ENCODE measurements around the gene NETO2. TPM values are rescaled to one million over a fixed set of nuclear protein-coding genes. Genes with fewer than 3 reads are reported as not detected.

NETO2 gene
- total and polyA plus RNA-seq, 2 of the 13 experiments (the other 11 are each of a cell fraction or from before 2014, with no cell fraction given) = 8.2 to 13.5 TPM

DNA sequence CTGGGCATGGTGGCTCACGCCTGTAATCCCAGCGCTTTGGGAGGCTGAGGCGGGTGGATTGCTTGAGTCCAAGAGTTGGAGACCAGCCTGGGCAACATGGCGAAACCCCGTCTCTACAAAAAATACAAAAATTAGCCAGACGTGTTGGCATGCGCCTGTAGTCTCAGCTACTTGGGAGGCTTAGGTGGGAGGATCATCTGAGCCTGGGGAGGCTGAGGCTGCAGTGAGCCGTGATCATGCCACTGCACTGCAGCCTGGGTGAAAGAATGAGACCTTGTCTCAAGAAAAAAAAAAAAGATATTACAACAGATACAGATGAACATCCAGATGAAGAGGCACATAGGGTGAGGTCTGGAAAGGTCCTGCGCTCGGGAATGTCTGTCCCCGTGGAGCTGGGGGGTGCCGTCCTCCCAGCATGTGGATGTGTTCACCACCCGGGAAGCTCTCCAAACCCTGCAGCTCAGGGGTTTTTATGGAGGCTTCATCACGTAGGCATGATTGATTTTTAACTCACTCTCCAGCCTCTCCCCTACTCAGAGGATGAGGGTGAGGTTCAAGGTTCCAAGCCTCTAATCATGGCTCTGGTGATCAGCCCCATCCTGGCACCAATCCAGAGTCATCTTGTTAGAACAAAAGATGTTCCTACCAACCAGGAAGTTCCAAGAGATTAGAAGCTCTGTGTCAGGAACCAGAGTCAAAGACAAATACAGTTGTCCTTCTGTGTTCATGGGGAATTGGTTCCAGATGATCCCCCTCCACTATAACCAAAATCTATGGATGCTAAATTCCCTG, 85.3 kb downstream of the NETO2 start (continued):
- 0 out of 2 replicates have a peak, but pooled peaks have one; percentile 19 for TF ChIP-seq ZBTB7B (CRISPR knock-in tag; IDR thresholded peaks at IDR 0.05)
- TF ChIP-seq, protein P1, sequence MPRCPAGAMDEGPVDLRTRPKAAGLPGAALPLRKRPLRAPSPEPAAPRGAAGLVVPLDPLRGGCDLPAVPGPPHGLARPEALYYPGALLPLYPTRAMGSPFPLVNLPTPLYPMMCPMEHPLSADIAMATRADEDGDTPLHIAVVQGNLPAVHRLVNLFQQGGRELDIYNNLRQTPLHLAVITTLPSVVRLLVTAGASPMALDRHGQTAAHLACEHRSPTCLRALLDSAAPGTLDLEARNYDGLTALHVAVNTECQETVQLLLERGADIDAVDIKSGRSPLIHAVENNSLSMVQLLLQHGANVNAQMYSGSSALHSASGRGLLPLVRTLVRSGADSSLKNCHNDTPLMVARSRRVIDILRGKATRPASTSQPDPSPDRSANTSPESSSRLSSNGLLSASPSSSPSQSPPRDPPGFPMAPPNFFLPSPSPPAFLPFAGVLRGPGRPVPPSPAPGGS (CRISPR knock-in tag; IDR thresholded peaks at IDR 0.05) = no peak
- no peak for TF ChIP-seq ZNF883 (CRISPR knock-in tag; IDR thresholded peaks at IDR 0.05; ENCODE audit: not compliant biosample characterization)
- TF ChIP-seq ZNF335 (CRISPR knock-in tag; IDR thresholded peaks at IDR 0.05) = no peak; the same call in none of the 2 replicates
- TF ChIP-seq NFE2 (CRISPR knock-in tag; IDR thresholded peaks at IDR 0.05) = no peak
- no peak for TF ChIP-seq PHF8 (CRISPR knock-in tag; IDR thresholded peaks at IDR 0.05)
- TF ChIP-seq BRF2 (CRISPR knock-in tag; IDR thresholded peaks at IDR 0.05) = no peak
- TF ChIP-seq AFF4 (CRISPR knock-in tag; IDR thresholded peaks at IDR 0.05) = no peak
- no peak for TF ChIP-seq RARG (CRISPR knock-in tag; IDR thresholded peaks at IDR 0.05; ENCODE audit: low read depth)
- TF ChIP-seq, protein P2, sequence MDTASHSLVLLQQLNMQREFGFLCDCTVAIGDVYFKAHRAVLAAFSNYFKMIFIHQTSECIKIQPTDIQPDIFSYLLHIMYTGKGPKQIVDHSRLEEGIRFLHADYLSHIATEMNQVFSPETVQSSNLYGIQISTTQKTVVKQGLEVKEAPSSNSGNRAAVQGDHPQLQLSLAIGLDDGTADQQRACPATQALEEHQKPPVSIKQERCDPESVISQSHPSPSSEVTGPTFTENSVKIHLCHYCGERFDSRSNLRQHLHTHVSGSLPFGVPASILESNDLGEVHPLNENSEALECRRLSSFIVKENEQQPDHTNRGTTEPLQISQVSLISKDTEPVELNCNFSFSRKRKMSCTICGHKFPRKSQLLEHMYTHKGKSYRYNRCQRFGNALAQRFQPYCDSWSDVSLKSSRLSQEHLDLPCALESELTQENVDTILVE (CRISPR knock-in tag; IDR thresholded peaks at IDR 0.05) = peak; percentile 37; the same call in 1 of the 2 replicates
- no peak for TF ChIP-seq NPAS2 (CRISPR knock-in tag; IDR thresholded peaks at IDR 0.05; ENCODE audit: borderline replicate concordance)
- TF ChIP-seq CREB1 (IDR thresholded peaks at IDR 0.05) = no peak
- TF ChIP-seq CREB1 (CRISPR knock-in tag; IDR thresholded peaks at IDR 0.05) = peak; percentile 84
- no peak for TF ChIP-seq ZNF276 (CRISPR knock-in tag; IDR thresholded peaks at IDR 0.05; ENCODE audit: low read depth)
- peak; percentile 66 for TF ChIP-seq ZBTB34 (CRISPR knock-in tag; IDR thresholded peaks at IDR 0.05)
- TF ChIP-seq THYN1 (CRISPR knock-in tag; IDR thresholded peaks at IDR 0.05; ENCODE audit: borderline replicate concordance, low read depth) = no peak

Measured in HepG2 (cell line).